Mesothelial cell of epicardium (in vitro differentiated cells): ENCODE results near the gene AFAP1. TPM values are rescaled to one million over a fixed set of nuclear protein-coding genes. Genes with fewer than 3 reads are reported as not detected.

Experiments
- DNase-seq, 2 experiments: peaks; one replicate each; pipeline ENCODE4 v3.0.0; 2021; ENCODE audit warnings: low spot score in 2 of 2; ENCODE audit not compliant: unreplicated experiment in 2 of 2
- H3K27ac Mint-ChIP-seq: 2 replicates; pipeline ENCODE4 v1.8.0; 2021; ENCODE audit warnings: mixed read lengths
- H3K27me3 Mint-ChIP-seq: 2 replicates; pipeline ENCODE4 v1.8.0; 2021; ENCODE audit warnings: low read depth, mixed read lengths
- H3K36me3 Mint-ChIP-seq: 2 replicates; pipeline ENCODE4 v1.8.0; 2021; ENCODE audit warnings: mixed read lengths
- H3K4me1 Mint-ChIP-seq: 2 replicates; pipeline ENCODE4 v1.8.0; 2021; ENCODE audit warnings: mixed read lengths
- H3K4me3 Mint-ChIP-seq: 2 replicates; pipeline ENCODE4 v1.8.0; 2021; ENCODE audit warnings: mild to moderate bottlenecking, moderate library complexity, mixed read lengths
- H3K9me3 Mint-ChIP-seq: 2 replicates; pipeline ENCODE4 v1.8.0; 2021; ENCODE audit warnings: mixed read lengths
- total RNA-seq: library from RNA; stranded (reverse); gene quantifications from 3 replicates; pipeline ENCODE4 v1.2.1, GENCODE V29; 2021
- TF ChIP-seq, protein P1 (sequence below): fragments of 200-600 bp; sonication (generic); IDR thresholded peaks from one replicate; pipeline ENCODE4 v1.5.0; 2021; ENCODE audit warnings: antibody characterized with exemption; ENCODE audit not compliant: unreplicated experiment

AFAP1 gene
- total RNA-seq, 1 donor from 2014 or later, result 82.4 TPM

- Mint-ChIP-seq H3K9me3 (no peaks in the 10 kb centered on the region), H3K4me1 (peaks cover 25% of the 10 kb centered on the region), H3K27me3 (no peaks in the 10 kb centered on the region), H3K27ac (no peak overlapping the region), H3K4me3 (no peak overlapping the region), H3K36me3 (peaks cover 56% of the 10 kb centered on the region)
- DNase-seq, result no peak
- TF ChIP-seq, protein P1, sequence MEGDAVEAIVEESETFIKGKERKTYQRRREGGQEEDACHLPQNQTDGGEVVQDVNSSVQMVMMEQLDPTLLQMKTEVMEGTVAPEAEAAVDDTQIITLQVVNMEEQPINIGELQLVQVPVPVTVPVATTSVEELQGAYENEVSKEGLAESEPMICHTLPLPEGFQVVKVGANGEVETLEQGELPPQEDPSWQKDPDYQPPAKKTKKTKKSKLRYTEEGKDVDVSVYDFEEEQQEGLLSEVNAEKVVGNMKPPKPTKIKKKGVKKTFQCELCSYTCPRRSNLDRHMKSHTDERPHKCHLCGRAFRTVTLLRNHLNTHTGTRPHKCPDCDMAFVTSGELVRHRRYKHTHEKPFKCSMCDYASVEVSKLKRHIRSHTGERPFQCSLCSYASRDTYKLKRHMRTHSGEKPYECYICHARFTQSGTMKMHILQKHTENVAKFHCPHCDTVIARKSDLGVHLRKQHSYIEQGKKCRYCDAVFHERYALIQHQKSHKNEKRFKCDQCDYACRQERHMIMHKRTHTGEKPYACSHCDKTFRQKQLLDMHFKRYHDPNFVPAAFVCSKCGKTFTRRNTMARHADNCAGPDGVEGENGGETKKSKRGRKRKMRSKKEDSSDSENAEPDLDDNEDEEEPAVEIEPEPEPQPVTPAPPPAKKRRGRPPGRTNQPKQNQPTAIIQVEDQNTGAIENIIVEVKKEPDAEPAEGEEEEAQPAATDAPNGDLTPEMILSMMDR, result no peak
These were observed 160.9 kb downstream of the AFAP1 start for GRCh38 chr4:7778510-7779431.

- peaks cover 25% of the 10 kb centered on the region for H3K4me1 Mint-ChIP-seq
- H3K27ac Mint-ChIP-seq, result no peak overlapping the region
These were observed 161.7 kb downstream of the AFAP1 start for GRCh38 chr4:7777871-7778509.

DNA sequence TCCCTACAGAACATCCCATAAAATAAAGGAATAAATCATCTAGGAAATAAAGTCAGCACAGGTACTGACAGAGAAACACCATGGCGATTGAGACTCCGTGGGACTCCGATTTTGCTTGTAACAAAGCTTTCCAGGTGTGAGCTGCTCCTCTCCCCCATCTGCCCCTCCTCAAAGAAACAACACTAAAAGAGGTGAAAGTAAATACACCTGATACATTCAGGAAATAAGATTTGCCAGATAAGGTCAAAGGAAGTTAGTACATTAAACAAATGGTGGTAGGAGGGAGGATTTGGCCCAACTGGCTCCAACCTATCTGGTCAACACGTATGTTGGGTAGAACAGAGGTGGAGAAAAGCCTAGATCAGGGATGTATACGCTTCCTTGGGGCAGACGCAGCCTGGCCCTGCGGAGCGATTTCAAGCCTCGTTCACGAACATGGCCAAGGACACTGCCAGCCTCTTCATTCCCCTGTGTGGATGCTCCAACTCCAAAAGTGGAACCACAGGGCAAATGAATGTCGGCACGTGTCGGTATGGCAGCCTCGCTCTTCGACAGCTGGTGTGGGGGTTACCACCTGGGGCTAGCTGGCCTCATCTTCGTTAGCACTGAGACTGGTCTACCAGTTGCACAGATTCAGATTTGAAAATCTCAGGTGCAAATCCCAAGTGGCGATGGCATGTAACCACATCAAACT is 162.5 kb downstream of the AFAP1 start:
- DNase-seq, result no peak
- no peaks in the 10 kb centered on the region for H3K9me3 Mint-ChIP-seq
- peaks cover 62% of the 10 kb centered on the region for H3K36me3 Mint-ChIP-seq
- no peak overlapping the region for H3K27ac Mint-ChIP-seq
- H3K4me3 Mint-ChIP-seq, result no peak overlapping the region
- TF ChIP-seq, protein P1, result no peak
- H3K27me3 Mint-ChIP-seq, result no peaks in the 10 kb centered on the region
- peaks cover 19% of the 10 kb centered on the region for H3K4me1 Mint-ChIP-seq

More at GRCh38 chr4:7777871-7778509, 161.7 kb downstream of the AFAP1 start:
- no peaks in the 10 kb centered on the region for H3K27me3 Mint-ChIP-seq
- no peaks in the 10 kb centered on the region for H3K9me3 Mint-ChIP-seq
- TF ChIP-seq, protein P1, result no peak
- H3K4me3 Mint-ChIP-seq, result no peak overlapping the region
- no peak for DNase-seq
- H3K36me3 Mint-ChIP-seq, result peaks cover 59% of the 10 kb centered on the region

DNA sequence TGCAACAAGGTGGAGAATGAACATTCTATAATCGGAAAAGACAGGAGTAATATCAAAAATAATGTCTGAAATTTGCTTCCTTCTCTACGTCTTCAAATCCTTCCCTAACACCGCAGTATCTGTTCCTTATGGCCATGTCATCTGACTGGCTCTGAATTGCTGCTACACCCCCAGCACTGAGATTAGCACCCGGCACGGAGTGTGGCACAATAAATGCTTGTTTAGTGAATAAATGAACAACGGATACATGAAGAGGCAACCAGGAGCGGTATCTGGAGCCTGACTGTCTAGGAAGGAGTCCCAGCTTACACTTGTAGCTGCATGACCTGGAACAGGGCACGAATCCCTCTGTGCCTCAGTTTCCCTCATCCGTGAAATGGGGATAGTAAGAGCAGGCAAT is 164.3 kb downstream of the AFAP1 start:
- Mint-ChIP-seq H3K9me3 (no peaks in the 10 kb centered on the region), H3K4me1 (peaks cover 7% of the 10 kb centered on the region), H3K36me3 (peaks cover 60% of the 10 kb centered on the region), H3K27ac (no peak overlapping the region), H3K4me3 (no peak overlapping the region), H3K27me3 (no peaks in the 10 kb centered on the region)
- DNase-seq, result no peak
- TF ChIP-seq, protein P1, result no peak

DNA sequence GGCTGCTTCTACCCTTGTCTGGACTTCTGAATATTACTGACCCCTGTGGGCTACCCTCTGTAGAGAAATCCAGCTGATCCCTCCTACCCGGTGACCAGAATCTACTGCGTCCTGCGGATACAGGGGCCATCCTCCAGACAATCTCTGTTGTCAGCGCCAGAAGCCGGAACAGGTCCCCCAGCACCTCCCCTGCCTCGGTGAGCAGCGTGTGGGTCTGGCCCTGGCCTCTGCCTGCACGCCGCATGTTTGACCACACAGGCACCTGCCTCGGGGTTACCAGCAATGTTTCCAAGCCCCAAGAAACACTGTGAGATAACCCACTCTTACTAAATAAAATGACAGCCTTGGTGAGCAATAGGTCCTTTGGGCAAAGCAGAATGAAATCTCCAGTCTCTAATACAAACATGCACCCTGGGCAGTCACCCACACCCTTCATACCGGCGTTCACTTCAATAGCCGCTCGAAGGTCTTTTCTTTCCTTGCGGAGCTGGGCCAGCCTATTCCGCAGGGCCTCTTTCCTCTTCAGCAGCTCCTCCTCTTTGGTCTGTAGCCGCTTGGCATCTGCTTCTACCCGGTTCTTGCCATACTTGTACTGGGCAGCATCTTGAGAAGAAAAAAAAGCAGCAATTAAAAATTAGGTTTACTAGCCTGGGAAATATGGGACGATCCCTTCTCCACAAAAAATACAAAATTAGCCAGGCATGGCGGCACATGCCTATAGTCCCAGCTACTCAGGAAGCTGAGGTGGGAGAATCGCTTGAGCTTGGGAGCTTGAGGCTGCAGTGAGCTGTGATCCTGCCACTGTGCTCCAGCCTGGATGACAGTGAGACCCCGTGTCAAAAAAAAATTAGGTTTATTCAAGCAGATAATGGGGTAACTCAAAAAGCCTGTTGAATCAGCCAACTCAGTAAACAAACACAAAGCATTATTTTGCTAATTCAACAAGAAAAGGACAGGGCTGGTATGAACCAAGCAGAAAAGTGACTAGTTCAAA is 165.1 kb downstream of the AFAP1 start:
- TF ChIP-seq, protein P1, result no peak
- Mint-ChIP-seq H3K27me3 (no peaks in the 10 kb centered on the region), H3K27ac (no peak overlapping the region), H3K36me3 (peaks cover 63% of the 10 kb centered on the region), H3K9me3 (no peaks in the 10 kb centered on the region), H3K4me1 (peaks cover 6% of the 10 kb centered on the region), H3K4me3 (no peak overlapping the region)
- DNase-seq, result no peak
